GM19372 (cell line): ENCODE results near the gene PECR.
"Not testable (repeated sequence)": the region's sequence is repeated elsewhere in the genome, so short reads cannot be mapped to it uniquely, and the experiment has no call there.

Experiments
- ATAC-seq: cut with Tn5 transposase; IDR thresholded peaks from one replicate; pipeline ENCODE4 v1.9.1; 2021; ENCODE audit warnings: mild to moderate bottlenecking, low read depth, moderate library complexity; ENCODE audit not compliant: unreplicated experiment

Gene PECR

DNA sequence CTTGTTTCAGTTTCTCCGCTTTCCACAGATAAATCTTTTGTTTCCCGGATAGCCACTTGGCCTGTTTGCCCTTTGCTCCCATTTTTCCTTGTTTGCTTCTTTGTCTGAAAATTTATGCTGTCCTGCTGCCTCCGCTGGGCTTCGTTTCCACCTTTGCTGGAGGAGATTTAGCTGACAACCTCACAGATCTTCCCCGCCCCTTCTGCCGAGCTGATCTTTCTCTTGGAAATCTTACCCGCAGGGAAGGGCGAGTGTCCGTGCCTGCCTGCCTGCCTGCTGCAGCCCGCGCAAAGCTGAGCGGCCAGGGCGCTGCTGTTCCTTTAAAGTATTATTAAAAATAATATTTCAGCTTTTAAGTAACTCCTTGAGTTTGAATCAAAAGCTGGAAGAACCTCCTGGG, 26.2 kb upstream of the PECR start:
- ATAC-seq = no peak

- ATAC-seq = no peak
Observed at GRCh38 chr2:216107320-216107719, 25.7 kb upstream of the PECR start.

DNA sequence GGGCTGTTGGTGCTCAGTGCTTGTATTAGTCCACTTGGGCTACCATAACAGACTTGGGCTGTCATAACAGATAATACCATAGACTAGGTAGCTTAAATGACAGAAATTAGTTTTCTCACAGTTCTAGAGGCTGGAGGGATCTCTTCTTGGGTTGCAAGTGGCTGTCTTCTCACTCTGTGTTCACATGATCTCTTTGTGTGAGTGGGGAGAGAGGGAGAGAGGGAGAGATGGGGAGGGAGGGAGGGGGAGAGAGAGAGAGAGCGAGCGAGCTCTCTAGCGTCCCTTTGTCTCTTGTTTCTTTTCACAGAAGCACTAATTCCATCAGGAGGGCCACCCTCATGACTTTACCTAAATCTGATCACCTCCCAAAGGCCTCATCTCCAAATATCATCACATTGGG, 23.1 kb upstream of the PECR start:
- ATAC-seq = no peak

DNA sequence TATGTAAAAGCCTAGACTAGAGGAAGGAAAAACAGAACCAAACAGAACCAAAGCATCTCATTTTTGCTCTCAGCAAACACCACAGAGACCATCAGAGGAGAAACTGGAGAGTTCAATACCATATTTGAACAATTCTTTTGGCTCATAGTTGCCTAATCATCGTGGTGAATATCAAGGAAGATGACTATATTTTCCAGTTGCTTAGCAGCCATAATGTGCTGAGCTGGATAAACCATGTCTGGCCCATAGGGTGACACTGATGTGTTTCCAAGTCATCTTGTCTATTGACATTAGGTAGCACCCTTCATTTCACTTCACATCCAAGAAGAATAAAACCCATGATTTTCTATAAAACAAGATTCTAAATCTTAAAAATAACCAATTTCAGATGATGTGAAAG, 21.6 kb upstream of the PECR start:
- no peak for ATAC-seq

GRCh38 chr2:216101109-216101508, 19.5 kb upstream of the PECR start:
- ATAC-seq = no peak

DNA sequence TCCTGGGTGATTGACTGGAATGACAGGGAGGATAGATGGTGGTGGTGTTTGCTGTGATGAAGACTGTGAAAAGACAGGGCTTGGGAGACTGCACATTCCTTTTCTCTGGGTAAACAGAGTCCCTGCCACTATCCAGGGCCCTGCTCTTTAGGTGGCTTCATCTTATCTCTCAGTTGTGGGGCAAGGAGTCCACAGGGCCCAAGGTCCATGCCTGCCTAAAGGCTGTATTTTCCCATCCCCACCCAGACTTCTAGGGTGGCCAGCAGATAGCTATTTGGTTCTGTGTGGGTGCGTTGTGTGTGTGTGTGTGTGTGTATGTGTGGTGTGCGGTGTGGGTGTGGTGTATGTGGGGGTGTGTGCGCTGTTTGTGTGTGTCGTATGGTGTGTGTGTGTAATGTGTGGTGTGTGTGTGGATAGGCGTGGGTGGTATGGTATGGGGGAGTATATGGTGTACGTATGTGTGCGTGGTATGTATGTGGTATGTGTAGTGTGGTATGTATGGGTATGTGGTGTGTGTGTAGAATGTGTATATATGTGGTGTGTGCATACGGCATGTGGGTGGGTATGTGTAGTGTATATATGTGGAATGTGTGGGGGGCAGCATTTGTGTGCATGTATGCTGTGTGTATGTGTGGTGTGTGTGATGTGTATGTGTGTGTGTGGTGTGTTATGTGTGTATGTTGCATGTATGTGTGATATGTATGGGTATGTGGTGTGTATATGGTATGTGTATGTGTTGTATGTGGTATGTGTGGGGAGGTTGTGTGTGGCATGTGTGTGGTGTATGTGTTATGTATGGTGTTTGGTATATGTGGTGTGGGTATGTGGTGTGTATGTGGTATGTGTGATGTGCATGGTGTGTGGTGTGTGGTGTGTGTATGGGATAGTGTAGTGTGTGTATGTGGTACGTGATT, 17.1 kb upstream of the PECR start:
- ATAC-seq = no peak

DNA sequence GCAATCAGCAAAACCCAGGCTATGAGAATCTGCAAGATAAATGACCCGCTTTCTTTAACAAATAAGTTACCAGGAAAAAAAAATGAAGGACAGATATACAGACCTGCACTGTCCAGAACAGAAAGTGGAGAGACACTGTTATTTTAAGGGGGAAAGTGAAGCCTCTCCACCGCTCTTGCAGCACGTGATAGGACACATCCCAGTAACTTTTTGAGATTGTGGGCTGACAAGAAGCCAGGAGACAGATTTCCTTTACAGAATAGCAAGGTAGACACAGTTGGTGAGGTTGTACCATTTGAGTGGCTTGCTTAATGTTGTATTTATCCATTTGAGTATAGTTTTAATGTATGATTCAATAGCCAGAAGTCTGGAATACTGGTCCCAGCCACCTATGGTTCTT, 13.1 kb upstream of the PECR start:
- ATAC-seq = no peak

GRCh38 chr2:216092646-216093045, 11.0 kb upstream of the PECR start:
- no peak for ATAC-seq

- peak; percentile 51 for ATAC-seq
Observed at GRCh38 chr2:216090369-216090786, 8.8 kb upstream of the PECR start.

- ATAC-seq = no peak
Observed at GRCh38 chr2:216086207-216086893, 4.7 kb upstream of the PECR start.

- no peak for ATAC-seq
Observed at GRCh38 chr2:216084547-216084946, 2.9 kb upstream of the PECR start.

GRCh38 chr2:216083464-216084281, 2.1 kb upstream of the PECR start:
- ATAC-seq = no peak

DNA sequence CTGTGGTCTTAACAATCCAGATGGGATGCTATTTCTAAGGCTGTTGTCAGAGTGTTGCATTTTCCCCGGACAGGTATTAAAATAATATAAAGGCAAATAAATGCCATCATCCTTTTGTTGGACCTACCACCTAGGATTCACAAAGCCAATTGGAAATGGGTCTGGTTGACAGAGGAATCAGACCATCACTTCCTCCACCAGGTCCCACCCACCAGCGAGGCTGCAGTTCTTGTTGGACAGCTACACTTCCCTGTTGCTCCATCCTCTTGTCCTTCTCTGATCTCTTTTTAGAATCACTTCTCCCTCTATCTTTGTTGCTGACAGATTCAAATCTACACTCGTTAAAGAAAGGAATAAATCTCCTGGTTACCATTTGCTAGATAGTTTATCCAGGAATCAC, 1.2 kb upstream of the PECR start:
- ATAC-seq = no peak

DNA sequence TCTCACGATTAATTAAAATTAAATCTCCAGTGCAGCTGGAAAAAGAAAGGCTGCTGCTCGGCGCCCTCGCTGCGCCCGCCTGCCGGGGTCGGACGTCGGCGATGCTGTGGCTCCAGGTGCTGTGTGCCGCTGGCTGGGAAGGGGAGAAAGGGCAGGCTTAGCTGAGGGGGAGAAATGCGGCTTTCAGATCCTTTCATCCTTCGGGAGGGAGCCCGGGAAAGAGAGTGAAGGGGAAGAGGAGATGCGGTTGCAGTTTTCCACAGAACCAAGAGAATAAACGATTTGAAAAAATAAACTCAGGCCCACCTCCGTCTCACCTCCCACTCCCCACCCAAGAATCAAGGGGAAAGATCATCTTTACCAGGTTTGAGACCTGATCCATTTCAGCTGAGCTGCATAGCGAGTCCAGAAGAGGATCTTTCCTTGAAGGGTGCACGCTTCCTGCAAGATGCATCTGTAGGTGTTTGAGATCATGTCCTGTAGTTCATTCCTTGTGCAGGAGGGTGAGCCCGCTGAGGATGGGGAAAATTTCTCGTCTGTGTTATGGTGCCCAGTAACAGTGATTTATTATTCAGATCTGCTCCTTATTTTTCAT, 605 bp upstream of the PECR start:
- no peak for ATAC-seq

DNA sequence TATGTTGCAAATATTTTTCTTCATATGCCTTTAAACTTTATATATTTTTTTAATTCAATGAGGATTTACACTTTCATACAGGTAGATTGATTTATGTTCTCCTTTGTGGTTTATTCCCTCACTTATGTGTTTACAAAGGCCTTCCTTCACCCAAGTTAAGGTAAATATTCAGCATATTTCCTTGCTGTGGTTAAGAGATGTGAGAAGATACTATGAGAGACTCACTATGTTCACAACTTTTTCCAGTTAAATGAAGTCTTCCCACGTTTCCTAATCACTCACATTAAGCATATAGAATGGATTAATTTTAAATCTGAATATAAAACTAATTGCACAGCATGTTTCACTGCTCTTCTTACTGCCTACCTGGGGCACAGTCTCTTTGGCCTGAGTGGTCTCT, 597 bp downstream of the PECR start:
- ATAC-seq = no peak

GRCh38 chr2:216080048-216080447, 1.6 kb downstream of the PECR start:
- not testable (repeated sequence) for ATAC-seq

DNA sequence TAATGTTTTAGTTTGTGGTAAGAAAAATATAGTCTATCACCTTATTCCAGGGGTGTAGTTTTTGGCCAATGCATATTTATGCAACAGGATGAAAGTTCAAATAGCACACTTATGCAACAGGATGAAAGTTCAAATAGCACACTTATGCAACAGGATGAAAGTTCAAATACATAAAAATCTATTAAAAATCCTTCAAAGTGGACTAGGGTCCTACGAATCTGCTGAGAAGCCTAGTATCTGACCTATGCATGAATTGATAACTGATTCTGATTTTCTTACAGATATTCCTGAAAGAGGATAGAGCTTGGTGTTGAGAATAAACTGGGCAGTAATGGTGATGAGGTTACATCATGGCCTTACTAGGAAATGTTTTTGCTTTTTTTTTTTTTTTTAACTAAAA, 2.8 kb downstream of the PECR start:
- no peak for ATAC-seq

GRCh38 chr2:216075510-216076485, 5.8 kb downstream of the PECR start:
- ATAC-seq = no peak

GRCh38 chr2:216074794-216075193, 6.8 kb downstream of the PECR start:
- ATAC-seq = no peak

DNA sequence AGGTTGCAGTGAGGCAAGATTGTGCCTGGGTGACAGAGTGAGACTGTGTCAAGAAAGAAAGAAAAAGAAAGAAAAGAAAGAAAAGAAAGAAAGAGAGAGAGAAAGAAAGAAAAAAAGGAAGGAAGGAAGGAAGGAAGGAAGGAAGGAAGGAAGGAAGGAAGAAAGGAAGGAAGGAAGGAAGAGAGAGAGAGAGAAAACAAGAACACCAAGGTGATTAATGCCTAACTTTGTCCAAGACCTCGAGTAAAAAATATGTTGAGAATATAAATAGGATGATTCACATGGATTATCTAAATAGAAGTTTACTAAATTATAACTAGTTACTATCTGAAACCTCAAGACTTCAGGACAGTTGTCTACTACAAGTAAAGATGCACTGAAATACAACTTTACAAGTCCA, 7.2 kb downstream of the PECR start:
- ATAC-seq = no peak
